Neuronal stem cell (in vitro differentiated cells): ENCODE data around the gene ORC5.

ENCODE experiments used
- DNase-seq: peaks from one replicate; pipeline ENCODE4 v3.0.0-alpha.2; 2013; ENCODE audit warnings: low spot score
- H2AFZ ChIP-seq: one replicate; pipeline ENCODE4 v1.6.1; 2013; ENCODE audit warnings: mild to moderate bottlenecking, low read length, inconsistent platforms
- H2AK5ac ChIP-seq: 2 replicates; pipeline ENCODE4 v1.6.1; 2013; ENCODE audit warnings: low read depth, mild to moderate bottlenecking, inconsistent platforms, low read length, moderate library complexity, mixed read lengths
- H2BK120ac ChIP-seq: 2 replicates; pipeline ENCODE4 v1.6.1; 2013; ENCODE audit warnings: low read depth, mild to moderate bottlenecking, inconsistent platforms, low read length, moderate library complexity, mixed read lengths
- H2BK12ac ChIP-seq: one replicate; pipeline ENCODE4 v1.6.1; 2013; ENCODE audit warnings: low read length, inconsistent platforms
- H2BK15ac ChIP-seq: 2 replicates; pipeline ENCODE4 v1.6.1; 2013; ENCODE audit warnings: mild to moderate bottlenecking, low read length, inconsistent platforms, mixed read lengths
- H2BK5ac ChIP-seq: one replicate; pipeline ENCODE4 v1.6.1; 2013; ENCODE audit warnings: inconsistent platforms, mild to moderate bottlenecking, low read length, moderate library complexity
- H3K14ac ChIP-seq: one replicate; pipeline ENCODE4 v1.6.1; 2013; ENCODE audit warnings: low read length, inconsistent platforms
- H3K18ac ChIP-seq: 2 replicates; pipeline ENCODE4 v1.6.1; 2013; ENCODE audit warnings: low read length, inconsistent platforms
- H3K23ac ChIP-seq: 2 replicates; pipeline ENCODE4 v1.6.1; 2013; ENCODE audit warnings: low read depth, mild to moderate bottlenecking, mixed read lengths, low read length, inconsistent platforms; ENCODE audit not compliant: poor library complexity
- H3K27ac ChIP-seq: replicated peaks from 3 replicates; pipeline ENCODE4 v1.5.1; 2013; ENCODE audit warnings: low read length, inconsistent platforms
- H3K27me3 ChIP-seq, 3 experiments: 2 replicates each; pipeline ENCODE4 v1.6.1; 2013; ENCODE audit warnings: low read length in 3 of 3, mild to moderate bottlenecking in 2 of 3, inconsistent platforms in 1 of 3, low read depth in 1 of 3, mixed read lengths in 1 of 3, moderate library complexity in 1 of 3; ENCODE audit not compliant: control insufficient read depth in 3 of 3, insufficient read depth in 3 of 3
- H3K36me3 ChIP-seq, 2 donors: replicated peaks in 1 of 2; 2 replicates each; pipeline ENCODE4 v1.6.1; 2013; ENCODE audit warnings: low read length in 2 of 2; ENCODE audit not compliant: control insufficient read depth in 2 of 2, insufficient read depth in 2 of 2
- H3K4ac ChIP-seq: 2 replicates; pipeline ENCODE4 v1.6.1; 2013; ENCODE audit warnings: inconsistent platforms, mild to moderate bottlenecking, low read length, moderate library complexity
- H3K4me1 ChIP-seq, 2 donors: 1 replicate in 1 of 2; 2 replicates in 1 of 2; pipeline ENCODE4 v1.6.1; 2013; ENCODE audit warnings: low read length in 2 of 2, low read depth in 1 of 2; ENCODE audit not compliant: control insufficient read depth in 2 of 2, insufficient read depth in 1 of 2
- H3K4me2 ChIP-seq: one replicate; pipeline ENCODE4 v1.6.1; 2013; ENCODE audit warnings: mild to moderate bottlenecking, low read length, inconsistent platforms; ENCODE audit not compliant: insufficient read depth, poor library complexity, severe bottlenecking
- H3K4me3 ChIP-seq, 2 donors: 2 replicates each; pipeline ENCODE4 v1.5.1; 2013; ENCODE audit warnings: low read length in 2 of 2, mild to moderate bottlenecking in 2 of 2, inconsistent platforms in 1 of 2, moderate library complexity in 1 of 2
- H3K79me1 ChIP-seq: one replicate; pipeline ENCODE4 v1.6.1; 2013; ENCODE audit warnings: low read depth, mild to moderate bottlenecking, inconsistent platforms, low read length, moderate library complexity
- H3K9ac ChIP-seq: one replicate; pipeline ENCODE4 v1.6.1; 2013; ENCODE audit warnings: mild to moderate bottlenecking, low read depth, low read length, inconsistent platforms; ENCODE audit not compliant: poor library complexity
- H3K9me3 ChIP-seq, 2 donors: replicated peaks in 1 of 2; 2 replicates each; pipeline versions ENCODE3 to v1.6.1; 2013; ENCODE audit warnings: low read length in 2 of 2, mild to moderate bottlenecking in 2 of 2, inconsistent platforms in 1 of 2, low read depth in 1 of 2, mixed read lengths in 1 of 2, moderate library complexity in 1 of 2; ENCODE audit not compliant: control insufficient read depth in 2 of 2, insufficient read depth in 1 of 2
- H4K8ac ChIP-seq: one replicate; pipeline ENCODE4 v1.6.1; 2013; ENCODE audit warnings: low read depth, mild to moderate bottlenecking, inconsistent platforms, low read length, moderate library complexity
- H4K91ac ChIP-seq: one replicate; pipeline ENCODE4 v1.6.1; 2013; ENCODE audit warnings: low read length, low read depth, mild to moderate bottlenecking, inconsistent platforms; ENCODE audit not compliant: poor library complexity
- WGBS, 2 donors: extraction: QIAGEN DNeasy Blood & Tissue Kit; methylation state at CpG; one replicate each; pipeline ENCODE4 v1.1.7; 2013; ENCODE audit warnings: missing lambda C conversion rate in 2 of 2, mixed read lengths in 1 of 2; ENCODE audit not compliant: insufficient read length in 2 of 2, insufficient replicate concordance in 1 of 2; ENCODE audit errors: extremely low coverage in 2 of 2; 5-methylcytosine and 5-hydroxymethylcytosine counted together

ORC5 gene

DNA sequence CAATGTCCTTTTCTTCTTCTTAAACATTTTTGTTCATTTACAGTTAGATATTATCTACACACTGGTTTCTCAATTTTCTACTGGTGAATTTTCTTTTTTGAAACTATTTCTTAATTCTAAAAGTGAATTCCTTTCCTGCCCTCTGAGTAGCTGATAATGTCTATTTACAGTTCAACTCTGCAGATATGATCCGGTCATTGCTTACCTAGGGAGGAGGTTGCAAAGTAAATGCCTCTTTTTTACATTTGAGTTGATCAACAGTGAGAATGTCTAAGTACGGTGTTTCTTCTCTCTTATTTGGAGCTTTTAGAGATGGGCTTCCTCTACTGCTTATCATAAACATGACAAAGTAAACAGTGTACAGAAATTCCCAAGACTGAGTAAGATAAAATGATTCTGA is 20.6 kb upstream of the ORC5 start:
- Histone ChIP-seq H2BK12ac (no peak overlapping the region), H3K14ac (no peak overlapping the region), H2BK5ac (no peak overlapping the region), H3K27me3 (peaks cover 0 to 15% (median 0%) of the 10 kb centered on the region in 3 experiments), H3K9ac (no peak overlapping the region), H3K79me1 (no peaks in the 10 kb centered on the region), H3K4me2 (no peak overlapping the region), H3K4ac (no peak overlapping the region), H3K23ac (no peak overlapping the region), H2AK5ac (no peak overlapping the region), H2AFZ (no peak overlapping the region), H2BK15ac (no peak overlapping the region), H3K4me1 (peaks cover 7 to 10% of the 10 kb centered on the region in 2 donors), H3K9me3 (no peaks in the 10 kb centered on the region), H4K8ac (no peak overlapping the region), H3K4me3 (no peak overlapping the region), H4K91ac (no peak overlapping the region), H3K36me3 (no peaks in the 10 kb centered on the region), H3K27ac (no peak overlapping the region), H2BK120ac (no peak overlapping the region), H3K18ac (no peak overlapping the region)
- DNase-seq, result no peak
- WGBS, 2 donors, result no CpG with 5 or more reads among the region's 2 CpGs

DNA sequence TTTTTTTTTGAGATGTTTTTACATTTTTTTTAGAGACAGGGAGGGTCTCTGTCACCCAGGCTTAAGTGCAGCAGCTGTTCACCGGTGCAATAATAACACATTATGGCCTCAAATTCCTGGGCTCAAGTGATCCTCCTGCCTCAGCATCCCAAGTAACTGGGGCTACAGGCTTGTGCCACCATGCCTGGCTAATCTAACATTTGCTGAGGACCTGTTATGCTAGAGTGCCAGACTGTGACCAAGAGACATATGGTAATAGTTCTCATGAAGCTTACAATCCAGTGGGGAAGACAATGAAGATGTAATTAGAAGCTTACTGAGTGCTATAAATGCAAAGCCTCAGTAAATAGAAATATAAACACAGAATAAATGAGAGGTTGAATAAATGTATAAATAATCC is 17.6 kb upstream of the ORC5 start:
- Histone ChIP-seq H3K9ac (no peak overlapping the region), H3K4me3 (no peak overlapping the region), H3K79me1 (no peaks in the 10 kb centered on the region), H3K4me1 (peaks cover 5 to 10% of the 10 kb centered on the region in 2 donors), H2AFZ (no peak overlapping the region), H2BK120ac (no peak overlapping the region), H3K4me2 (no peak overlapping the region), H3K9me3 (no peaks in the 10 kb centered on the region), H3K36me3 (no peaks in the 10 kb centered on the region), H3K23ac (no peak overlapping the region), H2AK5ac (no peak overlapping the region), H3K14ac (no peak overlapping the region), H3K4ac (no peak overlapping the region), H3K18ac (no peak overlapping the region), H4K91ac (no peak overlapping the region), H3K27ac (no peak overlapping the region), H3K27me3 (peaks cover 0 to under 1% (median 0%) of the 10 kb centered on the region in 3 experiments), H2BK15ac (no peak overlapping the region), H2BK5ac (no peak overlapping the region), H2BK12ac (no peak overlapping the region), H4K8ac (no peak overlapping the region)
- WGBS, 2 donors, result no CpG with 5 or more reads among the region's 1 CpG
- DNase-seq, result no peak

DNA sequence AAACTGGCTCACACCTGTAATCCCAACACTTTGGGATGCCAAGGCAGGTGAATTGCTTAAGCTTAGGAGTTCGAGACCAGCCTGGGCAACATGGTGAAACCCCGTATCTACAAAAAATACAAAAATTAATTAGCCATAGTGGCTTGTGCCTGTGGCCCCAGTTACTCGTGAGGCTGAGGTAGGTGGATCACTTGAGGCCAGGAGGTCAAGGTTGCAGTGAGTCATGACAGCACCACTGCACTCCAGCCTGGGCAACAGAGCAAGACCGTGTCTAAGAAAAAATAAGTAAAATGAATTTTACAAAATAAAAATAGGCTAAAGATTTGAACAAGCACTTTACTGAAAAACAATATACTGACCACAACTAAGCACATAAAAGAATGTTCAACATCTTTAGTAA is 9.8 kb upstream of the ORC5 start:
- H3K79me1 ChIP-seq, result no peaks in the 10 kb centered on the region
- H3K4me1 ChIP-seq, result no peaks in the 10 kb centered on the region
- H3K27me3 ChIP-seq, result no peaks in the 10 kb centered on the region
- no peak overlapping the region for H2AK5ac ChIP-seq
- WGBS, 2 donors, result no CpG with 5 or more reads among the region's 4 CpGs
- no peak overlapping the region for H4K8ac ChIP-seq
- no peak overlapping the region for H3K23ac ChIP-seq
- H3K14ac ChIP-seq, result no peak overlapping the region
- H3K36me3 ChIP-seq, result no peaks in the 10 kb centered on the region
- no peaks in the 10 kb centered on the region for H3K9me3 ChIP-seq
- no peak overlapping the region for H2BK5ac ChIP-seq
- H2BK15ac ChIP-seq, result no peak overlapping the region
- H2AFZ ChIP-seq, result no peak overlapping the region
- no peak overlapping the region for H2BK12ac ChIP-seq
- no peak overlapping the region for H4K91ac ChIP-seq
- no peak for DNase-seq
- no peak overlapping the region for H3K27ac ChIP-seq
- no peak overlapping the region for H2BK120ac ChIP-seq
- H3K18ac ChIP-seq, result no peak overlapping the region
- H3K4ac ChIP-seq, result no peak overlapping the region
- H3K4me3 ChIP-seq, result no peak overlapping the region
- no peak overlapping the region for H3K4me2 ChIP-seq
- no peak overlapping the region for H3K9ac ChIP-seq

DNA sequence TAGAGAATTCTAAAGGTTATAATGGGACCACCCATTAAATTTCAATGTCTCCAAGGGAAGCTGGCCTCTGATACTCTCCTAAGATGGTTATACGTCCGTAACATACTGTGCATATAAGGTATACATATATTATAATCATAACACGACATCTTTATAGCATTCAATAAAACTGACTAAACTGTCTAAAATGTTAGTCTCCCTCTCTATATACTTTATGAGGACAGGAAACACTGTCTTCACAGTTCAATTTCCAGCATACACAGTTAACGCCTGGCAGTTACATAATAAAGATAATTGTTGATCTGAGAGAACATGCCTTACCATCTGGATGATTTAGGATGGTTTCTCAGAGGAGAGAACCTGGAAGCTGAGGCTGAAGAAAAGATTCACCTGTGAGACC is 1.2 kb upstream of the ORC5 start:
- no peak overlapping the region for H2AFZ ChIP-seq
- H3K18ac ChIP-seq, result no peak overlapping the region
- H3K14ac ChIP-seq, result no peak overlapping the region
- peaks cover 0 to 3% of the 10 kb centered on the region in 2 donors for H3K4me1 ChIP-seq
- H3K79me1 ChIP-seq, result no peaks in the 10 kb centered on the region
- H3K27ac ChIP-seq, result no peak overlapping the region
- DNase-seq, result no peak
- H4K91ac ChIP-seq, result no peak overlapping the region
- H2BK120ac ChIP-seq, result no peak overlapping the region
- H3K9me3 ChIP-seq, result peaks cover 0 to 8% of the 10 kb centered on the region in 2 donors
- H3K9ac ChIP-seq, result no peak overlapping the region
- H3K4me3 ChIP-seq, result no peak overlapping the region
- H3K4ac ChIP-seq, result no peak overlapping the region
- H4K8ac ChIP-seq, result no peak overlapping the region
- H3K36me3 ChIP-seq, result peaks cover 0 to 7% of the 10 kb centered on the region in 2 donors
- no peak overlapping the region for H3K4me2 ChIP-seq
- WGBS, 2 donors, result no CpG with 5 or more reads among the region's 4 CpGs
- H2BK15ac ChIP-seq, result no peak overlapping the region
- H3K23ac ChIP-seq, result no peak overlapping the region
- no peaks in the 10 kb centered on the region for H3K27me3 ChIP-seq
- no peak overlapping the region for H2AK5ac ChIP-seq
- no peak overlapping the region for H2BK12ac ChIP-seq
- no peak overlapping the region for H2BK5ac ChIP-seq
